GM19240 (cell line): ENCODE data around the gene CCR9.

Experiments used
- DNase-seq: peaks from one replicate; pipeline ENCODE4 v3.0.0; 2011; ENCODE audit warnings: low spot score; ENCODE audit not compliant: insufficient read length

The CCR9 gene

GRCh38 chr3:45952456-45952855 is 66.1 kb downstream of the CCR9 start:
- DNase-seq = no peak
